Raji (cell line): Measurements from ENCODE around the gene SMYD3.

Experiments used
- POLR2A ChIP-seq: IDR thresholded peaks from 2 replicates; pipeline ENCODE4 v1.6.1; 2011; ENCODE audit warnings: low read depth, low read length, control low read depth; ENCODE audit not compliant: insufficient read depth

SMYD3 gene

GRCh38 chr1:245721488-245721887, 785.6 kb downstream of the SMYD3 start:
- no peak for TF ChIP-seq POLR2A

- no peak for TF ChIP-seq POLR2A
Observed at GRCh38 chr1:245718951-245719350, 788.1 kb downstream of the SMYD3 start.

GRCh38 chr1:245718123-245718522, 789.0 kb downstream of the SMYD3 start:
- TF ChIP-seq POLR2A = no peak

- no peak for TF ChIP-seq POLR2A
Observed at GRCh38 chr1:245717611-245718010, 789.5 kb downstream of the SMYD3 start.

- TF ChIP-seq POLR2A = no peak
Observed at GRCh38 chr1:245716561-245716960, 790.5 kb downstream of the SMYD3 start.

- no peak for TF ChIP-seq POLR2A
Observed at GRCh38 chr1:245715970-245716369, 791.1 kb downstream of the SMYD3 start.

- no peak for TF ChIP-seq POLR2A
Observed at GRCh38 chr1:245715291-245715701, 791.8 kb downstream of the SMYD3 start.

- no peak for TF ChIP-seq POLR2A
Observed at GRCh38 chr1:245710961-245711903, 795.8 kb downstream of the SMYD3 start.

- TF ChIP-seq POLR2A = no peak
Observed at GRCh38 chr1:245707941-245708340, 799.1 kb downstream of the SMYD3 start.

- no peak for TF ChIP-seq POLR2A
Observed at GRCh38 chr1:245704765-245705164, 802.3 kb downstream of the SMYD3 start.

GRCh38 chr1:245704341-245704740, 802.7 kb downstream of the SMYD3 start:
- no peak for TF ChIP-seq POLR2A

- no peak for TF ChIP-seq POLR2A
Observed at GRCh38 chr1:245702346-245702745, 804.7 kb downstream of the SMYD3 start.

GRCh38 chr1:245701631-245702030, 805.4 kb downstream of the SMYD3 start:
- no peak for TF ChIP-seq POLR2A

- TF ChIP-seq POLR2A = no peak
Observed at GRCh38 chr1:245700631-245701030, 806.4 kb downstream of the SMYD3 start.
